Endothelial cell of umbilical vein (primary cell): ENCODE data around the gene INPP5A. TPM values are rescaled to one million over a fixed set of nuclear protein-coding genes. Genes with fewer than 3 reads are reported as not detected.

Source experiments
- BruUV-seq: library from RNA; stranded (reverse); fragments of 400-500 nt; replicated peaks from 2 replicates; lab custom pipeline; 2021; lab: Mats Ljungman, UMichigan
- CTCF ChIA-PET: fragments of 300-600, 350-600 bp; sonication (Branson Sonifier 250); formaldehyde crosslinking; loops from one replicate; lab custom pipeline; 2021; ENCODE audit warnings: antibody characterized with exemption, inconsistent platforms; lab: Charles Lee
- POLR2A ChIA-PET: fragments of 300-600, 350-600 bp; sonication (Branson Sonifier 250); formaldehyde crosslinking; loops from one replicate; lab custom pipeline; 2021; ENCODE audit warnings: antibody characterized with exemption, inconsistent platforms; lab: Charles Lee
- DNase-seq: peaks from one replicate; pipeline ENCODE4 v3.0.0-alpha.2; 2011; ENCODE audit warnings: low read depth, low spot score
- FAIRE-seq: peaks from 2 replicates; lab custom pipeline; 2011; peaks lifted over from hg19 to GRCh38; lab: Jason Lieb, UNC
- H2AFZ ChIP-seq: 2 replicates; pipeline ENCODE4 v1.6.0; 2012; ENCODE audit warnings: low read depth, low read length, control low read depth, inconsistent platforms
- H3K27ac ChIP-seq: 2 replicates; pipeline ENCODE4 v1.5.1; 2011; ENCODE audit warnings: low read depth, mild to moderate bottlenecking, control low read depth, low read length, moderate library complexity; ENCODE audit not compliant: insufficient read depth
- H3K27me3 ChIP-seq, 2 experiments: 2 replicates each; pipeline versions ENCODE4 v1.6.0 to v1.6.1; 2011; ENCODE audit warnings: low read length in 2 of 2, mixed read lengths in 1 of 2; ENCODE audit not compliant: control insufficient read depth in 2 of 2, insufficient read depth in 2 of 2
- H3K36me3 ChIP-seq, 2 experiments: 2 replicates in 1 of 2; 3 replicates in 1 of 2; pipeline ENCODE4 v1.5.1; 2011; ENCODE audit warnings: low read length in 2 of 2, mild to moderate bottlenecking in 1 of 2, moderate library complexity in 1 of 2; ENCODE audit not compliant: control insufficient read depth in 2 of 2, insufficient read depth in 2 of 2; ENCODE audit errors: extremely low read depth in 1 of 2
- H3K4me1 ChIP-seq: 3 replicates; pipeline ENCODE4 v1.5.1; 2011; ENCODE audit warnings: mild to moderate bottlenecking, low read length; ENCODE audit not compliant: control insufficient read depth, insufficient read depth; ENCODE audit errors: extremely low read depth
- H3K4me2 ChIP-seq: 2 replicates; pipeline ENCODE4 v1.6.1; 2011; ENCODE audit warnings: low read length, control low read depth, mixed read lengths; ENCODE audit not compliant: insufficient read depth
- H3K4me3 ChIP-seq, 3 experiments: fragments of 200-600 bp in 1 of 3; sonication (generic), shearing (Covaris generic) in 1 of 3; replicated peaks in 1 of 3; 2 replicates each; pipeline ENCODE4 v1.5.1; 2011 to 2016; ENCODE audit warnings: control low read depth in 3 of 3, low read length in 3 of 3, mild to moderate bottlenecking in 2 of 3, inconsistent platforms in 1 of 3, low read depth in 1 of 3, moderate library complexity in 1 of 3; ENCODE audit not compliant: insufficient read depth in 1 of 3
- H3K79me2 ChIP-seq: 2 replicates; pipeline ENCODE4 v1.6.0; 2012; ENCODE audit warnings: low read length, inconsistent platforms; ENCODE audit not compliant: control insufficient read depth, insufficient read depth
- H3K9ac ChIP-seq: replicated peaks from 2 replicates; pipeline ENCODE3; 2011; ENCODE audit warnings: low read length, control low read depth; ENCODE audit not compliant: insufficient read depth; ENCODE audit errors: extremely low read depth
- H3K9me1 ChIP-seq: replicated peaks from 3 replicates; pipeline ENCODE4 v1.6.0; 2011; ENCODE audit warnings: mild to moderate bottlenecking, low read length; ENCODE audit not compliant: control insufficient read depth, insufficient read depth; ENCODE audit errors: extremely low read depth
- H3K9me3 ChIP-seq: replicated peaks from 2 replicates; pipeline ENCODE4 v1.5.1; 2012; ENCODE audit warnings: low read length, inconsistent platforms; ENCODE audit not compliant: control insufficient read depth, insufficient read depth
- H4K20me1 ChIP-seq: replicated peaks from 2 replicates; pipeline ENCODE3; 2011; ENCODE audit warnings: mild to moderate bottlenecking, low read length; ENCODE audit not compliant: control insufficient read depth, insufficient read depth; ENCODE audit errors: extremely low read depth
- CTCF ChIP-seq, 2 donors: IDR thresholded peaks; 1 replicate in 1 of 2; 2 replicates in 1 of 2; pipeline ENCODE4 v1.5.1; 2011; ENCODE audit warnings: low read length in 2 of 2, mild to moderate bottlenecking in 2 of 2, moderate library complexity in 2 of 2, control low read depth in 1 of 2, inconsistent platforms in 1 of 2, low read depth in 1 of 2; ENCODE audit not compliant: insufficient read depth in 1 of 2; ENCODE audit errors: extremely low read depth in 1 of 2
- EZH2 ChIP-seq: IDR thresholded peaks from 2 replicates; pipeline ENCODE4 v1.6.1; 2012; ENCODE audit warnings: borderline replicate concordance, low read depth, mild to moderate bottlenecking, moderate library complexity, low read length, inconsistent platforms; ENCODE audit not compliant: severe bottlenecking
- FOS ChIP-seq: IDR thresholded peaks from 2 replicates; pipeline ENCODE4 v1.6.1; 2011; ENCODE audit warnings: mild to moderate bottlenecking, low read length, moderate library complexity, borderline replicate concordance; ENCODE audit not compliant: insufficient read depth
- GATA2 ChIP-seq: IDR thresholded peaks from 2 replicates; pipeline ENCODE4 v1.7.0; 2011; ENCODE audit warnings: low read depth, mild to moderate bottlenecking, moderate library complexity, mixed read lengths, low read length; ENCODE audit not compliant: insufficient read length, insufficient read depth
- JUN ChIP-seq: IDR thresholded peaks from 2 replicates; pipeline ENCODE4 v1.6.1; 2011; ENCODE audit warnings: borderline replicate concordance, low read depth; ENCODE audit not compliant: insufficient read length, insufficient read depth
- MYC ChIP-seq: IDR thresholded peaks from one replicate; pipeline ENCODE4 v1.6.1; 2011; ENCODE audit warnings: mild to moderate bottlenecking, low read depth, low read length
- POLR2A ChIP-seq: IDR thresholded peaks from 2 replicates; pipeline ENCODE4 v1.6.1; 2012; ENCODE audit warnings: low read depth, mild to moderate bottlenecking, control low read depth, low read length
- POLR2AphosphoS5 ChIP-seq: IDR thresholded peaks from 2 replicates; pipeline ENCODE4 v1.6.1; 2012; ENCODE audit warnings: low read depth, mild to moderate bottlenecking, control low read depth, low read length, moderate library complexity; ENCODE audit not compliant: insufficient read depth
- dilution Hi-C: fragments of 300-500 bp; cut with MboI; formaldehyde crosslinking; loops from one replicate; pipeline ENCODE4 v1.15.0; 2019; ENCODE audit warnings: low sequenced_read_pairs; ENCODE audit not compliant: extremely low pct_ligation_motif_present
- intact Hi-C: fragments of 100-400 bp; cut with micrococcal nuclease; formaldehyde crosslinking; loops from one replicate; pipeline ENCODE4 v1.10.0; 2022
- polyA plus RNA-seq, 4 experiments: library from polyadenylated mRNA; depleted of rRNA in 3 of 4; stranded (reverse) in 3 of 4; unstranded in 1 of 4; fragments of >200 nt; gene quantifications; 2 replicates each; pipeline versions ENCODE4 v1.2.1 to v1.2.3, GENCODE V29; 2011 to 2012; ENCODE audit warnings: missing spikeins in 1 of 4
- total RNA-seq: library from RNA; stranded (reverse); gene quantifications from 2 replicates; pipeline ENCODE4 v1.2.3, GENCODE V29; 2021
- TF ChIP-seq, protein P1 (sequence below): IDR thresholded peaks from 2 replicates; pipeline ENCODE4 v1.6.1; 2011; ENCODE audit not compliant: insufficient read depth, insufficient read length

INPP5A gene
- total and polyA plus RNA-seq, 2 donors (not counting 3 experiments of a cell fraction or from before 2014, with no cell fraction given), result 22.9 to 33.2 TPM

DNA sequence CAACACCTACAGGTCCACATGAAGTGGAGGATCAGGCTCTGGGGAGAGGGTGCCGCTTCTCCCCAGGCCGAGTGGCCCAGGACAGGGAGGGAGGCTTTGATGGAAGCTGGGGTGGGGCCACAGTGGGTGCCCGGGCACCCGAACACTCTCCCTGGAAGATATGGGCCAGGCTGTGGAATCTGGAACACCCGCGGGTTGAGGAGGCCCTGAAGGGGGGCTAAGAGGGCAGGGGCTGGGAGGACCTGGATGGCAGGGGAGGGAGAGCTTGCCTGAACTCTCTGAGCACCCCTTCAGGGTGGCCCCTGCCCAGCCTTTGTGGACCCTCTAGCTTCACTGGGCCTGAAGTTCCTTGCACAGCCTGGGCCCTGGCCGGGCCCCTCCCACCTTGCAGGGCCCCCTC is 252.9 kb downstream of the INPP5A start:
- Histone ChIP-seq H3K9ac (no peak overlapping the region), H4K20me1 (no peaks in the 10 kb centered on the region), H3K4me2 (no peak overlapping the region), H3K4me3 (no peak overlapping the region), H3K79me2 (no peaks in the 10 kb centered on the region), H3K36me3 (no peaks in the 10 kb centered on the region), H3K27me3 (peaks cover 24 to 33% of the 10 kb centered on the region in 2 experiments), H3K27ac (no peak overlapping the region), H3K9me1 (no peaks in the 10 kb centered on the region), H3K4me1 (no peaks in the 10 kb centered on the region), H3K9me3 (no peaks in the 10 kb centered on the region), H2AFZ (no peak overlapping the region)
- FAIRE-seq (no peak), DNase-seq (no peak)
- dilution Hi-C loops (no loop called here), intact Hi-C loops (no loop called here)
- BruUV-seq, result no TSS peak
- POLR2A ChIA-PET, result no interaction called here
- TF ChIP-seq POLR2A (no peak), EZH2 (no peak), GATA2 (no peak), MYC (no peak), POLR2AphosphoS5 (no peak), FOS (no peak), JUN (no peak), CTCF (IDR thresholded peaks at IDR 0.05; ENCODE audit: extremely low read depth in 1 of 2, insufficient read depth in 1 of 2, low read depth in 1 of 2, low read length in 2 of 2) (no peak)
- TF ChIP-seq, protein P1, sequence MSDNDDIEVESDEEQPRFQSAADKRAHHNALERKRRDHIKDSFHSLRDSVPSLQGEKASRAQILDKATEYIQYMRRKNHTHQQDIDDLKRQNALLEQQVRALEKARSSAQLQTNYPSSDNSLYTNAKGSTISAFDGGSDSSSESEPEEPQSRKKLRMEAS, result no peak
- CTCF ChIA-PET, result interaction anchor here (1.7 kb wide), 1 partner anchor 136 kb away, joined by 6 read pairs; no protein-coding TSS in a partner anchor
